ENCODE results near the gene PSMG2.

The PSMG2 gene

DNA sequence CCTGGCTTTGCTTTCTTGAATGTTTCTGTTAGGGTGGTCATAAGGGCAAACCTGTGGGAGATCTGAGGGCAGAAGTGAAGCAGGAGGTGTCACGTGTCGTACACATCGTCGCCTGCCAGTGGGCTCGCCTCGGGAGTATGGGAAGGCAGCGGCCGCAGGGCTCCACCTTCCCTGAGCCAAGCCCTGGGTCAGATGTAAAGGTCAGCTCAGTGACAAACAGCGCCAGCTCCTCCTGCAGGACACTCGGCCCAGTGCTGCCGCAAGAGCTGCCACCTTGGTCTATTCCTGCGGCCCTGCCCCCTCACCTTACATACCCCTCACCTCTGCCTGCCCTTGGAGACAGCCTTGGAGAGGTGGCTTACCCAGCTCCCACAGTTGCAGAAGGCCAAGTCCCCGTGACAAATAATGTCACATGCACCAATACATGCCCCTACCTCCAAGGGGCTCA lies 64.2 kb downstream of the PSMG2 start:
- DNase-seq (ENCODE audit: low spot score) = no peak

DNA sequence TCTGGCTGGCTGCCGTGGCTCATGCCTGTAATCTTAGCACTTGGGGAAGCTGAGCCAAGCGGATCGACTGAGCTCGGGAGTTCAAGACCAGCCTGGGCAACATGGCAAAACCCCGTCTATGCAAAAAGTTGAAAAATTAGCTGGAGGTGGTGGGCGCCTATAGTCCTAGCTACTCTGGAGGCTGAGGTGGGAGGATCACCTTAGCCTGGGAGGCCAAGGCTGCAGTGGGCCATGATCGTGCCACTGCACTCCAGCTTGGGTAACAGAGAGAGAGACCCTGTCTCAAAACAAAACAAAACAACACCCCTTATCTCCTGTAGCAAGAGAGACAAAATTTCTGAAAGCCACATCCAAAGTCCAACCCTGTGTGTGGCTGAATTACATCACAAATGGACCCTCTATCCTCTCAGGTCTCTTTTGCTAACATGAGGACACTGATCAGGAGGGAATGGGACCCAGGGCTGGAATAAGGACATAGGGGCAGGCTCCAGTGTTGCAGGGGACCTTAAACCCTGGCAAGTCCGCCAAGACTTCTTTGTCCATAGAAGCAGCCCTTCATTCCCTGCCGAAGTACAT lies 64.8 kb downstream of the PSMG2 start:
- DNase-seq (ENCODE audit: low spot score) = no peak

DNA sequence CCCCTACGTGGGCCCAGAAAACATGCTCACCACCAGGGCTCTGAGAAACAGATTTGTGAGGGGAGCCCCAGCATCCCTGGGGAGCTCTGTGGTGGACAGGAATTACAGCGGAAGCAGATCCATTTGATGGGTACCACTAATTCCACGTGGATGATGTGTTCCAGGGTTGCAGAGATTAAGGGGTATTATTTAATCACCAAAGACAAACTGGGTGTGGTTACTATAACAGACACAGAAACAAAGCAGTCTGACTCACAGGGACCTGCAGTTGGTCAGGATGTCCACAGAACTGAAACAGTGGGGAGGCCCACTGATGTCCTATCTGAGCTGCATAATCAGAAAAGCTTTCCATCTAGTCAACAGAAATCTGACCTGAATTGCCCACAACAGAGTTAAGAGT lies 65.8 kb downstream of the PSMG2 start:
- no peak for DNase-seq (ENCODE audit: low spot score)

DNA sequence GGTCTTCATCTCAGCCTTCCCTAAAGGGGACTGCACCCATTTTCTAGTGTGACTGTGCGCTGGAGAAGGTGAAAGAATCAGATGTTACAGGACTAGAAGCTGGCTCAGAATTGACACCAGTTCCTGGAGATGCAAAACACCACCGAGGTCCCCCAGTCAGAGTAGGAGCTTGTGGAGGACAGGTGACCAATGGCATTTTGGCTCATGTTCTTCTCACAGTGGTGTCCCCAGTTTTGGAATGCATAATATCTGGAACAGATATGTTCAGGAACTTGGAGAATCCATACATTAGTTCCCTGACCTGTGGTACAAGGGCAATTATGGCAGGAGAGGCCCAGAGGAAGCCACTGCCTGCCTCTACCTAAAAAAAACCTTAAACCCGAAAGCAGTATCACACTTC lies 66.3 kb downstream of the PSMG2 start:
- DNase-seq (ENCODE audit: low spot score) = no peak

DNA sequence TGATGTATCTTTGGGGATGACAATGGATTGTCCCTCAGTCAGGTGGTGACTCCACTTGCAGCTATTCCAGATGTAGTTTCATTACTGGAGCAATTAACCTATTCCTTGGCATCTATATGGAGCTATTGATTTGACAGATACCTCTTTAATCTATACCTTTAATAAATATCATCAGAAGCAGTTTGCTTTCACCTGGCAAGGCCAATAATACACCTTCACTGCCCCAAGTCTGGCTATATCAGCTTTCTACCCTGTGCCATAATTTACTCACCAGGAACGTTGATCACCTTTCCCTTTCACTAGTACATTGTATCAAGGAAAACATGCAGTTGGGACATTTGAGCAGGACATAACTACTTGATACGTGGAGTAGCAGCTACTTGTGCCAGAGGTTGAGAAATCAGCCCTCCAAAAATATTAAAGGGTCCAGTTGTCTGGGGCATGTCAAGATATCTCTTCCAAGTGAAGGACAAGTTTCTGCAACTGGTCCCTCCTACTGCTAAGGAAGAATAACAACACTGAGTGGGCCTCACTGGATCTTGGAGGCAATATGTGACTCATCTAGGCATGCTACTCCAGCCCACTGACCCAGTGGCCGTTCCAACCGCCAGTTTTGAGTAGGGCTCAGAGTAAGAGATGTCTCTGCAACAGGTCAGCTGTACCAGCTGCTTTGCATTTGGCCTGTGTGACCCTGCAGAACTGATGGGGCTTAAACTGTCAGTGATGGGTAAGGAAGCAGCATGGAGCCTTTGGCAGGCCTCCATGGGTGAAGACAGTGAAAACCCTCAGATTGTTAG lies 67.0 kb downstream of the PSMG2 start:
- no peak for DNase-seq (ENCODE audit: low spot score)

DNA sequence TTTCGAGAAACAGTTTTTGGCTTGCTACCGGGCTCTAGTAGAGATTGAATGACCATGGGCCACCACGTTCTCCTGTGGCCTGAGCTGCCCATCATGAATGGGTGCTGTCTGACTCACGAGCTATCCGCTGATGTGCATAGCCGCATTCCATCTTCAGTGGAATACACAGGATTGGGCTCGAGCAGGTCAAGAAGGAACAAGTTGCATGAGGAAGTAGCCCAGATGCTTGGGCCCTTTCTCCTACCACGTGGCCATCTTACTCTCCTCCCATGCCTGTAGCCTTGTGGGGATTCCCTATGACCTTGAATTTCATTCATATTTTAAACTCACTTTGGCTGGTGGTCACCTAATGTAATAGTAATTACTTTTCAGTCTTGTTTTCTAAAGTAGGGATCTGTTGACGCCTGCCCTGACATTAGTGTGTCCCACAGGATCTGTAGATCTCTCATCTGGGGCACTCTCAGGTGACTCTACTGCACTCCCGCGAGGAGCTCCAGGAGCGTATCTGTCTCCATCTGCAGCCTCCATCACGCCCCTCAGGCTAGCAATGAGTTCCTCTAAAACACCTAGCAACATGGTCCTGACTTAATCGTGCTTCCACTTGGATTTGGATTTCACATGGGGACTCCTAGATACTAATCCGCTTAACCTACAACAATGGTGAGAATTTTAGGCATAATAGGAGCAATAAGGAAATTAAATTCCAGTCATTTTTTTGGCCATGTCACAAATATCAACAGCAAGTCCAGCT lies 67.8 kb downstream of the PSMG2 start:
- no peak for DNase-seq (ENCODE audit: low spot score)

DNA sequence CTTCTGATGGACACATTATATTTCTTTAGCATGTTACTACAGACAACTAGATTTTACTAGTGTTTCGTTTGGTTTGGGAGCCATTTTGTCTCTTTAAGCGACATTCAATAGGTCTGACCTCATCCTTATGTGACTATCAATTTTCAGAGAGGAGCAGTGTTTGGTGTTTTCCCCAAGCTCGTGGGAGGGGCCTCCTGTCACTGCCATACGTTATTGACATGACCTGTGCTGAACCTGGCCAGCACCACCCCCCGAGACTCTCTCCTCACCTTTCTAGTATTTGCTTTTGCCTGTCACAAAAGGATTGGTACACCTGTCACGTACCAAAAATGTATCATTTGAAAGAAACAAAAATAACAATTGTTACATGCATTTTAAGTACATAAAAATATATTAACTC lies 69.3 kb downstream of the PSMG2 start:
- no peak for DNase-seq (ENCODE audit: low spot score)

DNA sequence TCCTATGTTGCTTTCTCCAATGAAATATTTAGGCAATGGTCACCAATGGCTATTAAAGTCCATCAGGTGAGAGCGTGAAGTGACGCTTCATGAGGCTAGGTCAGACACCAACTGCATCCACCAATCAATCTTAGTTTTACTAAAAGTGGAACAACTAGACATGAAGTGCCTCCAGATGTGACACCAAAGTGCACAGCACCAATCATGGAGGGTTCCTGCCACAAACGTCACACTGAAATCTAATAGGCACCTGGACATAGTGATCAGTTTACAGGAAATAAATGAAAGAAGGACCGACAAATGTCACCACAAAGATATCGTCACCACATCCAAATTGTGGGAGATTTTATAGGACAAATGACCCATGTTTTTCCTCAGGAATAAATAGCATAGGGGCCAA lies 70.5 kb downstream of the PSMG2 start:
- DNase-seq (ENCODE audit: low spot score) = no peak

DNA sequence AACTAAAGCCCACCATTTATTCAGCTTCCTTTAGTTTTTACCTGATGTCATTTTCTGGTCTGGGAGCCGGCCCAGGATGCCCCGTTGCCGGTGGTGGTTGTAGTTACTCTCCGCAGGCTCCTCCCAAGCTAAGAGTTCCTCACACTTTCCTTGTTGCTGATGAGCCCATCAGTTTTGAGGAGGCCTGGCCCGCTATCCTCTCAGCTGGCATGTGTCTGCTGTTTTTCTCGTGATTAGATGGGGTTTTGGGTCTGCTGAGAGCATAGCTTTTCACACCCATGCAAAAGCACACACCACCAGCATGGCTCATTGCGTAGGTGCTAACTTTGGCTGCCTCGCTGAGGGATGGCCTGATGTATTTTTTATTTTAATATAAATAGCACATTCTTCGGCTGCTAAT lies 72.1 kb downstream of the PSMG2 start:
- no peak for DNase-seq (ENCODE audit: low spot score)
